Epidermal melanocyte (primary cell): ENCODE measurements around the gene NAA20.
A peak's percentile ranks its signal among the peaks of the same experiment; 100 is the strongest.

Experiments
- DNase-seq: peaks from one replicate; pipeline ENCODE4 v3.0.0; 2011; ENCODE audit warnings: low spot score; ENCODE audit not compliant: insufficient read length

The NAA20 gene

GRCh38 chr20:20018366-20018765, 1.2 kb downstream of the NAA20 start:
- DNase-seq: no peak

- no peak for DNase-seq
Measured at GRCh38 chr20:20019123-20019522, 2.0 kb downstream of the NAA20 start.

GRCh38 chr20:20020908-20021307, 3.7 kb downstream of the NAA20 start:
- no peak for DNase-seq

- DNase-seq: no peak
Measured at GRCh38 chr20:20021835-20022234, 4.7 kb downstream of the NAA20 start.

- no peak for DNase-seq
Measured at GRCh38 chr20:20022498-20022897, 5.3 kb downstream of the NAA20 start.

GRCh38 chr20:20023395-20023794, 6.2 kb downstream of the NAA20 start:
- DNase-seq: no peak

- no peak for DNase-seq
Measured at GRCh38 chr20:20024942-20025341, 7.8 kb downstream of the NAA20 start.

- DNase-seq: no peak
Measured at GRCh38 chr20:20027284-20027683, 10.1 kb downstream of the NAA20 start.

- DNase-seq: no peak
Measured at GRCh38 chr20:20031790-20032189, 14.6 kb downstream of the NAA20 start.

- no peak for DNase-seq
Measured at GRCh38 chr20:20034486-20034885, 17.3 kb downstream of the NAA20 start.

- no peak for DNase-seq
Measured at GRCh38 chr20:20036756-20037155, 19.6 kb downstream of the NAA20 start.

- DNase-seq: no peak
Measured at GRCh38 chr20:20037960-20038359, 20.8 kb downstream of the NAA20 start.

- DNase-seq: no peak
Measured at GRCh38 chr20:20038586-20038985, 21.4 kb downstream of the NAA20 start.

GRCh38 chr20:20039752-20040387, 22.7 kb downstream of the NAA20 start:
- DNase-seq: no peak

GRCh38 chr20:20051767-20052073, 34.6 kb downstream of the NAA20 start:
- no peak for DNase-seq

GRCh38 chr20:20052074-20052970, 35.2 kb downstream of the NAA20 start, which contains the start of the genes CFAP61 and CRNKL1:
Gene CFAP61 (plus strand): TSS chr20:20052532. CDS start chr20:20056654, 4,122 bp downstream.
Gene CRNKL1 (minus strand): TSS chr20:20052466. CDS start chr20:20052342, 124 bp downstream.
- peak; percentile 85 for DNase-seq

- DNase-seq: no peak
Measured at GRCh38 chr20:20060234-20060998, 43.3 kb downstream of the NAA20 start.

- no peak for DNase-seq
Measured at GRCh38 chr20:20063941-20064702, 47.0 kb downstream of the NAA20 start.

- DNase-seq: no peak
Measured at GRCh38 chr20:20065361-20065760, 48.2 kb downstream of the NAA20 start.

GRCh38 chr20:20070871-20071726, 53.9 kb downstream of the NAA20 start:
- DNase-seq: no peak
